SJSA1 (cell line): ENCODE measurements around the gene LRRC15. TPM values are rescaled to one million over a fixed set of nuclear protein-coding genes. Genes with fewer than 3 reads are reported as not detected.

Experiments
- DNase-seq, 2 experiments: peaks; one replicate each; pipeline ENCODE4 v3.0.0-alpha.2; 2015 to 2020; ENCODE audit warnings: low spot score in 2 of 2, low read depth in 1 of 2
- H3K27ac ChIP-seq: fragments of 250-450 bp; sonication (Bioruptor Pico); 2 replicates; pipeline ENCODE4 v1.5.1; 2020; ENCODE audit warnings: mild to moderate bottlenecking, moderate library complexity
- H3K27me3 ChIP-seq: fragments of 250-450 bp; sonication (Bioruptor Pico); replicated peaks from 2 replicates; pipeline ENCODE4 v1.5.1; 2020; ENCODE audit warnings: mild to moderate bottlenecking, moderate library complexity
- H3K36me3 ChIP-seq: fragments of 250-450 bp; sonication (Bioruptor Pico); 2 replicates; pipeline ENCODE4 v1.5.1; 2020; ENCODE audit warnings: mild to moderate bottlenecking
- H3K4me1 ChIP-seq: fragments of 250-450 bp; sonication (Bioruptor Pico); replicated peaks from 2 replicates; pipeline ENCODE4 v1.6.1; 2021; ENCODE audit warnings: mild to moderate bottlenecking
- H3K4me3 ChIP-seq: fragments of 250-450 bp; sonication (Bioruptor Pico); 2 replicates; pipeline ENCODE4 v1.5.1; 2020; ENCODE audit warnings: mild to moderate bottlenecking
- H3K9me3 ChIP-seq: fragments of 250-450 bp; sonication (Bioruptor Pico); replicated peaks from 2 replicates; pipeline ENCODE4 v1.5.1; 2020; ENCODE audit warnings: mild to moderate bottlenecking
- total RNA-seq: library from RNA; depleted of rRNA; stranded (reverse); fragments of >200 nt; shearing (Covaris generic); gene quantifications from 2 replicates; pipeline ENCODE4 v1.2.3, GENCODE V29; 2014

Gene LRRC15
- total RNA-seq, 1 experiment from 2014 or later, result 4.9 TPM

DNA sequence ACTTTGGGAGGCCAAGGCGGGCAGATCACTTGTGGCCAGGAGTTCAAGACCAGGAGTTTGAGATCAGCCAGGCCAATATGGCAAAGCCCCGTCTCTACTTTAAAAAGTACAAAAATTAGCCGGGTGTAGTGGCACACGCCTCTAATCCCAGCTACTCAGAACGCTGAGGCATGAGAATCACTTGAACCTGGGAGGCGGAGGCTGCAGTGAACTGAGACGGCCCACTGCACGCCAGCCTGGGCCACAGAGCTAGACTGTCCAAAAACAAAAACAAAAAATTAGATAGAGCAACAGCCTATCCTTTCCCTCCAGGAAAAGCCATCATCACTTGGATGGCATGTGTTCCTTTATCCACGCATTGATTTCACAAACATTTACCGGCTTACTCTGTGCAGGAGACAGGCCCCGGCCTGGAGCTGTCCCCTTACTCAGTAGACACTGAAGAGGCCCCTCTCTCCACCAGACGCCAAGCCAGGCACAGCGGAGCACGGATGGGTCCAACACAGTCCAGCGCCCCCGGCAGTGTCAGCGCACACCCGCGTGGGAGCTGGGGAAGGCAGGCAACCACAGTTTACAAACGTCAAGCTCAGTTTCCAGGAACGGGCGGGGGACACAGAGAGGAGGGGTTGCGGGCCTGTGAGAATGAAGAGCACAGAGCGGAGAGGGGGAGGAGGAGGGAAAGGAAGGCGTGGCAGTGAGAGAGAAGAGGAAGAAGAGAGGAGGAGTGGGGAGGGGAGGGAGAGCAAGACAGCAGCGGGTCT, 26.4 kb upstream of the LRRC15 start:
- Histone ChIP-seq H3K27ac (no peak overlapping the region), H3K4me3 (no peak overlapping the region; the same call in 1 of the 2 replicates), H3K27me3 (no peaks in the 10 kb centered on the region), H3K9me3 (no peaks in the 10 kb centered on the region; the same call in none of the 2 replicates), H3K36me3 (no peaks in the 10 kb centered on the region), H3K4me1 (peaks cover 11% of the 10 kb centered on the region)
- peak in 1 of 2 experiments; percentile 11 for DNase-seq

GRCh38 chr3:194395212-194395611, 25.7 kb upstream of the LRRC15 start:
- no peak overlapping the region for H3K27ac ChIP-seq
- peaks cover 11% of the 10 kb centered on the region for H3K4me1 ChIP-seq
- no peak overlapping the region for H3K4me3 ChIP-seq
- no peaks in the 10 kb centered on the region for H3K36me3 ChIP-seq
- peaks cover 3% of the 10 kb centered on the region for H3K9me3 ChIP-seq
- H3K27me3 ChIP-seq, result no peaks in the 10 kb centered on the region
- no peak for DNase-seq

- peaks cover 3% of the 10 kb centered on the region for H3K9me3 ChIP-seq
- DNase-seq, result no peak
- H3K4me1 ChIP-seq, result peaks cover 11% of the 10 kb centered on the region
- no peak overlapping the region for H3K4me3 ChIP-seq
- H3K27ac ChIP-seq, result no peak overlapping the region
- no peaks in the 10 kb centered on the region for H3K27me3 ChIP-seq
- no peaks in the 10 kb centered on the region for H3K36me3 ChIP-seq
These were observed 23.0 kb upstream of the LRRC15 start for GRCh38 chr3:194392576-194392975.

DNA sequence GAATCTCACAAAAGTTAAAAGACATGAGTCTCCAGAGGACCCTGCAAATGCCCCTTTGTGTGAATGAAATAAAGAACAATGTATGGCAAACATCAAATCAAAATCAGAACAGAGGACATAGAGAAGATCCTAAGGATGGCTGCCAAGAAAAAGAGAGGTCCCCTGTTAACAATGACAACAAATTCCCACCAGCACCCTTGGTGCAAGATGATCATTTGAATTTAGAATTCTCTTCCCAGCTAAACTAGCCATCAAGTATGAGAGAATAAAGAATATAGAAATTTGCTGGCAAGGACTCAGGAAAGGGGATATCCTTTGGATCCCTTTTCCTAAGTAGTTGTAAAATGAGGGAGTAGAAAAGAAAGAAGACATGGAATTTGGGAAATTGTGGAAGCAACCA, 21.3 kb upstream of the LRRC15 start:
- peaks cover under 1% of the 10 kb centered on the region for H3K4me1 ChIP-seq
- H3K27ac ChIP-seq, result no peak overlapping the region
- peaks cover 3% of the 10 kb centered on the region for H3K9me3 ChIP-seq
- H3K36me3 ChIP-seq, result no peaks in the 10 kb centered on the region
- no peaks in the 10 kb centered on the region for H3K27me3 ChIP-seq
- no peak for DNase-seq
- H3K4me3 ChIP-seq, result no peak overlapping the region

DNA sequence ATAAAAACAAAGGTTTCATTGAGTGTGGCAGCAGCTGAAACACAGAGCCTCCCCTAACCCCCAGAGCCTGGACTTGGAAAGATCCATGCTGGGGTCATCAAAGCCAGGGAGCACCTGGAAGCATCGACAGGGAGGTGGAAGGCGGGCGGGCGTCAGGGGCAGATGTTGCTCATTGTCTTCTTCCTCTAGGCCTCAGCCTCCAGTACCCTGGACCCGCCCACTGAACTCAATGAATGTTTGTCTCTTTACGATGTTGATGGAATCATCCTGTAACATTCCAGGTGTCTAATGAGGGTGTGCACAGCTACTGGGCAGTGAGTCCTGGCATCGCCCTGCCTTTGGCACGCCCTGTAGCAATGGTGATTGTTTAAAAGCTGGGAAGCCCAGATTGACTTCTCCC, 19.7 kb upstream of the LRRC15 start:
- no peak overlapping the region for H3K27ac ChIP-seq
- no peaks in the 10 kb centered on the region for H3K4me1 ChIP-seq
- peaks cover 3% of the 10 kb centered on the region for H3K9me3 ChIP-seq
- no peaks in the 10 kb centered on the region for H3K27me3 ChIP-seq
- DNase-seq, result no peak
- H3K4me3 ChIP-seq, result no peak overlapping the region
- no peaks in the 10 kb centered on the region for H3K36me3 ChIP-seq

GRCh38 chr3:194387926-194388418, 18.4 kb upstream of the LRRC15 start:
- no peak overlapping the region for H3K27ac ChIP-seq
- no peaks in the 10 kb centered on the region for H3K27me3 ChIP-seq
- no peak overlapping the region for H3K4me3 ChIP-seq
- H3K36me3 ChIP-seq, result no peaks in the 10 kb centered on the region
- H3K4me1 ChIP-seq, result no peaks in the 10 kb centered on the region
- peaks cover 3% of the 10 kb centered on the region for H3K9me3 ChIP-seq
- DNase-seq, result no peak

DNA sequence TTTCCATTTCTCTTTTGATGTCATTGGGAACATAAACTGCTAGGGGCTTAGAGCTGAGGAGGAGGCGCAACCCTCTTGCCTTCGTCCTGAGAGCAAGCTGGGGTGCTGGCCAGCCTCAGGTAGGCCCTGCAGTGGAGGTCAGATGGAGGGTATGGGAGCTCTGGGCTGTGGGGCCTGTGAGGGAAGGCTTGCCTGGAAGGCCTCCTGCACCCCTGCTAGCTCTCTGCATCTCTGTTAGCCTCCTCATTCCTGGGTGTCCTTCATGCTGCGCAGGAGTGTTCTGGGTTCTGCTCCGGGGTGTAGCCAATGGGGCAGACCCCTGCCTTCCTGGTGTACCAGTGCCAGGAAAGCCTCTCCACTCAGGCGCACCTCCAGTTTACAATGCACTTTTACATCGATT, 17.7 kb upstream of the LRRC15 start:
- Histone ChIP-seq H3K9me3 (peaks cover 3% of the 10 kb centered on the region), H3K4me1 (no peaks in the 10 kb centered on the region), H3K27me3 (no peaks in the 10 kb centered on the region), H3K27ac (no peak overlapping the region), H3K36me3 (no peaks in the 10 kb centered on the region), H3K4me3 (no peak overlapping the region)
- DNase-seq, result no peak

DNA sequence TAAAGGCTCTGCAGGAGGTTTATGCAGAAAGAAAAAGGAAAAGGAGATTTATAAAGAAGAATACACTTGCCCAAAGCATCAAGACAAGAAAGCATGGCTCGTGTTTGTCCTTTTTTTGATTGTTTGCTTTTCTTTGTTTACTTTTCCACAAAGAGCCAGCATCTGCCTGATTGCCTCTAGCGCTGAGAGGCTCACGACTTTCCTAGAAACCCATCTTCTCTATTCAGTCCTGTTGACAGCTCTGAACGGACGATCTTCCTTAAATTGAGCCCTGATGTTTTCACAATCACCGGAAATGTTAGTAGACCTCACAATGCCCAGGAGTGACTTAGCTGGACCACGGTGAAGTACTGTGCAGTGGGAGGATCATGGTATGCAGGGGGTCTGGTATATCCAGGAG, 17.1 kb upstream of the LRRC15 start:
- no peak for DNase-seq
- no peaks in the 10 kb centered on the region for H3K27me3 ChIP-seq
- no peaks in the 10 kb centered on the region for H3K36me3 ChIP-seq

DNA sequence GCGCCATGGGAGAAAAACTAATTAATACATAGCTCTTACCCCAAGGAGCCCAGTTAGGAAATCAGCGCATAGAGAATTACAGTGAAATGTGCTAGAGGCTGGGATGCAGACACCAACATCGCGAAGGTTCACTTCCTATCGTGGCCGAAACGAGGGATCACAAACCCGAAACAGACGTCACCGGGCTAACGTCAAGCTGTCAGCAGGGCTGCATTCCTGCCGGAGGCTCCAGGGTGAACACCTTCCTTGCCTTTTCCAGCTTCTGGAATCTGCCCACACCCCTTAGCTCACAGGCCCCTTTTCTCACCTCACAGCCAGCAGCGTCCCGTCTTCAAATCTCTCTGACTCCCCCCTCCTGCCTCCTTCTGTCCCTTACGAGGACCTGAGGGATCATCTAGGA, 16.5 kb upstream of the LRRC15 start:
- no peaks in the 10 kb centered on the region for H3K4me1 ChIP-seq
- no peak overlapping the region for H3K4me3 ChIP-seq
- no peaks in the 10 kb centered on the region for H3K36me3 ChIP-seq
- no peaks in the 10 kb centered on the region for H3K27me3 ChIP-seq
- no peak for DNase-seq
- peaks cover 3% of the 10 kb centered on the region; the same call in 1 of the 2 replicates for H3K9me3 ChIP-seq
- H3K27ac ChIP-seq, result no peak overlapping the region

More for the DNA sequence above, 17.1 kb upstream of the LRRC15 start:
- no peak overlapping the region for H3K4me3 ChIP-seq
- H3K27ac ChIP-seq, result no peak overlapping the region
- H3K9me3 ChIP-seq, result peaks cover 3% of the 10 kb centered on the region
- no peaks in the 10 kb centered on the region for H3K4me1 ChIP-seq

DNA sequence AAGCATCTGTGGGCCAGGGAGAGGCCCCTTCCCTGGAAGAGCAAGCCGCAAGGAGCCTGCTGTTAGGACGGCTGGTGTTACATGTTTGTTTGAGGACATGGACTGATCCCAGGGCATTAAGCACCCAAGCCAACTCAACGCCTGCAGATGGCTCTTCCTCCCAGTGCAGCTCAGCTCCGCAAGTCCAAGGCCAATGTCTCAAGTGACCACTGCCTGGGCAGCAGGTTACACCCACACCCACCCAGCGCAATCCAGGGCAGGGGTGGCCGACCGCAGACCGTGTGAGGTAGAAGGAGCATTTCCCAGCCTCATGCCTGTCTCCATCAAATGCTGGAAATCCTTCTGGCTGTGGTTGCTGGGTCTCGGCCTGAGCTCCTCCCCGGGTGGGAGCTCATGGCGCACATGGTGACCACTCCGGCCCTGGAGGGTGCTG, 15.0 kb upstream of the LRRC15 start:
- no peak overlapping the region for H3K27ac ChIP-seq
- no peaks in the 10 kb centered on the region for H3K9me3 ChIP-seq
- H3K27me3 ChIP-seq, result no peaks in the 10 kb centered on the region
- no peaks in the 10 kb centered on the region for H3K4me1 ChIP-seq
- DNase-seq, result no peak
- H3K4me3 ChIP-seq, result no peak overlapping the region
- H3K36me3 ChIP-seq, result no peaks in the 10 kb centered on the region

- no peak for DNase-seq
- Histone ChIP-seq H3K27ac (no peak overlapping the region), H3K27me3 (no peaks in the 10 kb centered on the region), H3K4me3 (no peak overlapping the region), H3K9me3 (no peaks in the 10 kb centered on the region), H3K36me3 (no peaks in the 10 kb centered on the region), H3K4me1 (no peaks in the 10 kb centered on the region)
These were observed 14.6 kb upstream of the LRRC15 start for GRCh38 chr3:194384156-194384555.

DNA sequence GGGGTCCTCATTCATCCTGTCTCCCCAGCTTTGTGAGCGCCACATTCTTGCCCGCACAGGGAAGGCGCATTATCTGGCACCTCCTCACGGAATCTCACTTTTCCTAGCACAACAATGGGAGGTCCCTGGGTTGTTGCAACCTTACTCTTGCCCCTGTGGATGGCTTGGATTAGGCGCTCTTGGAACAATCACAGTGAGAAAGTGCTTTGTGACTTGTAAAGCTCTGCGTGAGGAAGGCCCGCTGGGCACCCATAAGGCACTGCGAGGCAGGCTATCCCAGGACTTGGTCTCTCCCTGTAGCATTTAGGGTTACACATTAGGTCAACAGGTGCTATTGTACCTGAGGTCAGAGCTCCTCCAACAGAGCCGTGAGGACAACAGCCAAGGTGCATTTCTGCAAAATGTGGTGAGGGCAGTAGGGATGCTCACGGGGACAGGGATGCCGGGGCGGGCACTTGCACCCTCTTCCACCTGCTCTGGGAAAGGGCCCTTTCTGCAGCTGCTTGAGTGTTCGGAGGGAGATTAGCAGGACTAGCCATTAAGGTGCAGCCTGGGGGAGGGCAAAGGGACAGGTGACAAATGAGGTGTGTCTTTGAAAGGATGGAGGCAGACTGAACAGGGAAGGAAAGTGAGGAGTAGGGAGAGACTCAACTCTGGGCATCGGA, 13.9 kb upstream of the LRRC15 start:
- H3K27ac ChIP-seq, result no peak overlapping the region
- H3K27me3 ChIP-seq, result no peaks in the 10 kb centered on the region
- no peaks in the 10 kb centered on the region for H3K36me3 ChIP-seq
- no peak for DNase-seq
- H3K9me3 ChIP-seq, result no peaks in the 10 kb centered on the region
- no peaks in the 10 kb centered on the region for H3K4me1 ChIP-seq
- no peak overlapping the region for H3K4me3 ChIP-seq

- no peak overlapping the region for H3K27ac ChIP-seq
- DNase-seq, result no peak
- no peaks in the 10 kb centered on the region for H3K9me3 ChIP-seq
- no peaks in the 10 kb centered on the region for H3K4me1 ChIP-seq
- no peaks in the 10 kb centered on the region for H3K36me3 ChIP-seq
- H3K4me3 ChIP-seq, result no peak overlapping the region
- H3K27me3 ChIP-seq, result no peaks in the 10 kb centered on the region
These were observed 13.3 kb upstream of the LRRC15 start for GRCh38 chr3:194382892-194383223.

- no peak overlapping the region for H3K4me3 ChIP-seq
- H3K36me3 ChIP-seq, result no peaks in the 10 kb centered on the region
- DNase-seq, result no peak
- H3K4me1 ChIP-seq, result no peaks in the 10 kb centered on the region
- H3K27ac ChIP-seq, result no peak overlapping the region
- no peaks in the 10 kb centered on the region for H3K9me3 ChIP-seq
- H3K27me3 ChIP-seq, result no peaks in the 10 kb centered on the region
These were observed 12.8 kb upstream of the LRRC15 start for GRCh38 chr3:194382196-194382891.
